Measurements from ENCODE around the gene STAC2.

- no peak for TF ChIP-seq CTCF (IDR thresholded peaks at IDR 0.05; ENCODE audit: low read depth, low read length)
- TF ChIP-seq POLR2A (IDR thresholded peaks at IDR 0.05; ENCODE audit: extremely low read depth, insufficient read length), result no peak
Observed at GRCh38 chr17:39225959-39226683, 376 bp upstream of the STAC2 start.
